GM10266 (cell line): ENCODE measurements around the gene DDIAS.
"Not testable (repeated sequence)": the region's sequence is repeated elsewhere in the genome, so short reads cannot be mapped to it uniquely, and the experiment has no call there.

Experiments used
- DNase-seq: peaks from one replicate; pipeline ENCODE4 v3.0.0; 2012; ENCODE audit errors: extremely low spot score
- TF ChIP-seq, protein P1 (sequence below): IDR thresholded peaks from 2 replicates; pipeline ENCODE4 v1.5.1; 2012; ENCODE audit warnings: mild to moderate bottlenecking, low read depth; ENCODE audit not compliant: control insufficient read depth, insufficient read depth; ENCODE audit errors: missing control alignments

Gene DDIAS

DNA sequence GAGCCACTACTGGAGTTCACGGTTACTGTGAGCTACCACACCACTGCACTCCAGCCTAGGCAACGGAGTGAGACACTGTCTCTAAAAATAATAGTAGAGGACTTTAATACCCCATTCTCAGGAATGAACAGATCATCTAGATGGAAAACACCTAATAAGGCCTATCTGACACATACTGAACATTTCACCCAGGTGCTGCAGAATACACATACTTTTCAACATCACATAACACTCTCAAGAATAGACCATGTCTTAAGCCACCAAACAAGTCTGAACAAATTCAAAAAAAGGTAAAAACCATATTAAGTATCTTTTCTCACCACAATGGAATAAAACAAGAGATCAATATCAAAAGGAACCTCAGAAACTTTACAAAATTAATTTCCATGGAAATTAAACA, 37.9 kb downstream of the DDIAS start:
- DNase-seq: no peak
- TF ChIP-seq, protein P1, sequence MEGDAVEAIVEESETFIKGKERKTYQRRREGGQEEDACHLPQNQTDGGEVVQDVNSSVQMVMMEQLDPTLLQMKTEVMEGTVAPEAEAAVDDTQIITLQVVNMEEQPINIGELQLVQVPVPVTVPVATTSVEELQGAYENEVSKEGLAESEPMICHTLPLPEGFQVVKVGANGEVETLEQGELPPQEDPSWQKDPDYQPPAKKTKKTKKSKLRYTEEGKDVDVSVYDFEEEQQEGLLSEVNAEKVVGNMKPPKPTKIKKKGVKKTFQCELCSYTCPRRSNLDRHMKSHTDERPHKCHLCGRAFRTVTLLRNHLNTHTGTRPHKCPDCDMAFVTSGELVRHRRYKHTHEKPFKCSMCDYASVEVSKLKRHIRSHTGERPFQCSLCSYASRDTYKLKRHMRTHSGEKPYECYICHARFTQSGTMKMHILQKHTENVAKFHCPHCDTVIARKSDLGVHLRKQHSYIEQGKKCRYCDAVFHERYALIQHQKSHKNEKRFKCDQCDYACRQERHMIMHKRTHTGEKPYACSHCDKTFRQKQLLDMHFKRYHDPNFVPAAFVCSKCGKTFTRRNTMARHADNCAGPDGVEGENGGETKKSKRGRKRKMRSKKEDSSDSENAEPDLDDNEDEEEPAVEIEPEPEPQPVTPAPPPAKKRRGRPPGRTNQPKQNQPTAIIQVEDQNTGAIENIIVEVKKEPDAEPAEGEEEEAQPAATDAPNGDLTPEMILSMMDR: no peak

DNA sequence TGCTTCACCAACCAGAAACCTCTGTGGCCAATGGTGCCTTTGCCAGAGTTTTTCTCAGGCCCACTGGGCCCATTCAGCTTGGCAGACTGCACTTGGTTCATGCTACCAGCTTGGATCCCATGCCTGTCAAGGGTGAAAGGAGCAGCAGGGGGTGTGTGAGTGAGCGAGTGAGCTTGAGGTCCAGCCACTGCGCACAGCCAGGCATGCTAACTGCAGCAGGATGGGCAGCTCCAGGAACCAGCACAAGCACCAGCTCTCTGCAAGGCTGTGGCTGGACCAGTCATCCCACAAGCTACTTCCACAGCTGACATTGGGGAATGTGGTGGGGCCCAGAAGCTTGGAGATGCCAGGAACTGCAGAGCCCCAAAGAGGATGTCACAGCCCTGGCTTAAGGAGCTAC, 40.8 kb downstream of the DDIAS start:
- DNase-seq: no peak
- TF ChIP-seq, protein P1: no peak

DNA sequence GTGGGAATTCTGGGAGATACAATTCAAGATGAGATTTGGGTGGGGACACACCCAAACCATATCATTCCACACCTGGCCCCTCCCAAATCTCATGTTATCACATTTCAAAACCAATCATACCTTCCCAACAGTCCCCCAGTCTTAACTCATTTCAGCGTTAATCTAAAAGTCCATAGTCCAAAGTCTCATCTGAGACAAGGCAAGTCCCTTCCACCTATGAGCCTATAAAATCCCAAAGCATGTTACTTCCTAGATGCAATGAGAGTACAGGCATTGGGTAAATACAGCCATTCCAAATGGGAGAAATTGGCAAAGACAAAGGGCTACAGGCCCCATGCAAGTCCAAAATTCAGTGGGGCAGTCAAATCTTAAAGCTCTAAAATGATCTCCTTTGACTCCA, 41.9 kb downstream of the DDIAS start:
- DNase-seq: not testable (repeated sequence)

DNA sequence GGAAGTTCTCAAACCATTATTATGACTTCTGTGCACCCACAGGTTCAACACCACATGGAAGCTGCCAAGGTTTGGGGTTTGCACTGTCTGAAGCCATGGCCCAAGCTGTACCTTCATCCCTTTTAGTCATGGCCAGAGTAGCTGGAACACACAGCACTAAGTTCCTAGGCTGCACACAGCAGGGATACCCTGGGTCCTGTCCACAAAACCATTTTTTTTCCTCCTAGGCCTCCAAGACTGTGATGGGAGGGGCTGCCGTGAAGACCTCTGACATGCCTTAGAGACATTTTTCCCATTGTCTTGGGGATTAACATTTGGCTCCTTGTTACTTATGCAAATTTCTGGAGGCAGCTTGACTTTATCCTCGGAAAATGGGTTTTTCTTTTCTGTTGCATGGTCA, 42.7 kb downstream of the DDIAS start:
- DNase-seq: no peak
- TF ChIP-seq, protein P1: no peak

DNA sequence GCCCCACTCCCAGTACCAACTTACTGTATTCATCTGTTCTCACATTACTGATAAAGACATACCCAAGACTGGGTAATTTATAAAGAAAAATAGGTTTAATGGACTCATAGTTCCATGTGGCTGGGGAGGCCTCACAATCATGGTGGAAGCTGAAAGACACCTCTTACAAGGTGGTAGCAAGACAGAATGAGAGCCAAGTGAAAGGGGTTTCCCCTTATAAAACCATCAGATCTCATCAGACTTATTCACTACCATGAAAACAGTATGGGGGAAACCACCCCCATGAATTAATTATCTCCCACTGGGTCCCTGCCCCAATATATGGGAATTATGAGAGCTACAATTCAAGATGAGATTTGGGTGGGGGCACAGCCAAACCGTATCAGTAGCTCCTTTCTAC, 43.5 kb downstream of the DDIAS start:
- DNase-seq: not testable (repeated sequence)

DNA sequence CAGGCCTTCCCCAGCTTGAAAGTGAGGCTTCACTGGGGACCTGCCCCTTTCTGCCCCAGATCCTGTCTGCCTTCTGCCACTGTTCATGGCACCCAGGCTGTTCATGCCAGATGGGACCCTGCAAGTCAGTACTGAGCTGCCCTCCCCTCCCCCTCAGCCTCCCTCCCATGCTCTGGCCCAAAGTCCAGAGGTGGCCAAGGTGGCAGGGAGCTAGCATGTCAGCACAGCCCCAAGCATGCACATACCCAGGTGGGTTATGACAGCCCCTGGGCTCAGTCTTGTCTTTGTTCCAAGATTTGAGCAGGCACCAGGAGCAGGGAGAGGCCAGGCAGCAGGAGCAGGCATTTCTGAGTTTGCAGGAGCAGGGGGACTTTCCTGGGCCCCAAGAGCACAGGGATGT, 44.1 kb downstream of the DDIAS start:
- TF ChIP-seq, protein P1: no peak
- DNase-seq: no peak

DNA sequence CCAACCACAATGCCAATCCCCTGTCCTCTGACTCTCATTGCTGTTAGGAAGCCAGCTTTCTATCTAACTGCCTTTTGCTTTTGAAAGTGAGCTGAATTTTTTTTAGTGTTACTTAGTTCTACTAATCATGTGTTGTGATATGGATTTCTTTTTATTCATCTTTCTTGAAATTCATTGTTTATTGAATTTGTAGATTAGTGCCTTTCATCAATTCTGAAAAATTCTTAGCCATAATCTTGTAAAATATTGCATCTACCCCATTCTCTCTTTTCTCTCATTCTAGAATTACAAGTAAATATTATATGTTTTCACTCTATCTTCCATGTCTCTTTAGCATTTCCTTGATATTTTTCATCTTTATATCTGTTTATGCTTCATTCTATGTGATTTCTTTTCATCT, 47.8 kb downstream of the DDIAS start:
- TF ChIP-seq, protein P1: no peak
- no peak for DNase-seq

DNA sequence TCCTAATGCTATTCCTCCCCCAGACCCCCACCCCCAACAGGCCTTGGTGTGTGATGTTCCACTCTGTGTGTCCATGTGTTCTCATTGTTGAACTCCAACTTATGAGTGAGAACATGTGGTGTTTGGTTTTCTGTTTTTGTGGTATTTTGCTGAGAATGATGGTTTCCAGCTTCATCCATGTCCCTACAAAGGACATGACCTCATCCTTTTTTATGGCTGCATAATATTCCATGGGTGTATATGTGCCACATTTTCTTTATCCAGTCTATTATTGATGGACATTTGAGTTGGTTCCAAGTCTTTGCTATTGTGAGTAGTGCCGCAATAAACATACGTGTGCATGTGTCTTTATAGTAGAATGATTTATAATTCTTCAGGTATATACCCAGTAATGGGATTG, 49.0 kb downstream of the DDIAS start:
- not testable (repeated sequence) for DNase-seq

DNA sequence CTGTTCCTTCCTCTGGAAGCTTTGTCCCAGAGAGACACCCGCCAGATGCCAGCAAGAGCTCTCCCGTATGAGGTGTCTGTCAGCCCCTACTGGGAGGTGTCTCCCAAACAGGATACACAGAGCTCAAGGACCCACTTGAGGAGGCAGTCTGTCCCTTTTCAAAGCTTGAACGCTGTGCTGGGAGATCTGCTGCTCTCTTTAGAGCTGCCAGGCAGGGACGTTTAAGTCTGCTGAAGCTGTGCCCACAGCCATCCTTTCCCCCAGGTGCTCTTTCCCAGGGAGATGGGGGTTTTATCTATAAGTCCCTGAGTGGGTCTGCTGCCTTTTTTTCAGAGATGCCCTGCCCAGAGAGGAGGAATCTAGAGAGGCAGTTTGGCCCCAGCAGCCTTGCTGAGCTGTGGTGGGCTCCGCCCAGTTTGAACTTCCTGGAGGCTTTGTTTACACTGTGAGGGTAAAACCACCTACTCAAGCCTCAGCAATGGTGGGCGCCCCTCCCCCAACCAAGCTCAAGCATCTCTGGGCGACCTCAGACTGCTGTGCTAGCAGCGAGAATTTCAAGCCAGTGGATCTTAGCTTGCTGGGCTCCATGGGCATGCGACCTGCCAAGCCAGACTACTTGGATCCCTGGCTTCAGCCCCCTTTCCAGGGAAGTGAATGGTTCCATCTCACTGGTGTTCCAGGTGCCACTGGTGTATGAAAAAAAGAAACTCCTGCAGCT, 54.4 kb downstream of the DDIAS start:
- not testable (repeated sequence) for DNase-seq
